Measurements from ENCODE around the gene BICD2.

BICD2 gene

GRCh38 chr9:92686954-92687353 lies 77.7 kb downstream of the BICD2 start:
- TF ChIP-seq CTCF (IDR thresholded peaks at IDR 0.05; ENCODE audit: unreplicated experiment in 3 of 3) = no peak
- H3K4me1 Mint-ChIP-seq = no peaks in the 10 kb centered on the region
- peaks cover 18% of the 10 kb centered on the region for H3K9me3 Mint-ChIP-seq
- no peak overlapping the region for H3K27ac Mint-ChIP-seq
- no peaks in the 10 kb centered on the region for H3K36me3 Mint-ChIP-seq (ENCODE audit: low read depth)
- no peaks in the 10 kb centered on the region for H3K27me3 Mint-ChIP-seq (ENCODE audit: low read depth)
- no peak overlapping the region for H3K4me3 Mint-ChIP-seq

- TF ChIP-seq CTCF (IDR thresholded peaks at IDR 0.05; ENCODE audit: unreplicated experiment in 3 of 3) = no peak
- Mint-ChIP-seq H3K9me3 (peaks cover 4% of the 10 kb centered on the region), H3K4me1 (no peaks in the 10 kb centered on the region), H3K4me3 (no peak overlapping the region), H3K27me3 (ENCODE audit: low read depth) (no peaks in the 10 kb centered on the region), H3K27ac (no peak overlapping the region), H3K36me3 (ENCODE audit: low read depth) (no peaks in the 10 kb centered on the region)
Measured at GRCh38 chr9:92685022-92685421, 79.6 kb downstream of the BICD2 start.

GRCh38 chr9:92682269-92682668 lies 82.4 kb downstream of the BICD2 start:
- Mint-ChIP-seq H3K27me3 (ENCODE audit: low read depth) (no peaks in the 10 kb centered on the region), H3K36me3 (ENCODE audit: low read depth) (no peaks in the 10 kb centered on the region), H3K4me3 (no peak overlapping the region), H3K27ac (no peak overlapping the region), H3K4me1 (no peaks in the 10 kb centered on the region), H3K9me3 (no peaks in the 10 kb centered on the region)
- no peak for TF ChIP-seq CTCF (IDR thresholded peaks at IDR 0.05; ENCODE audit: unreplicated experiment in 3 of 3)

- Mint-ChIP-seq H3K27ac (no peak overlapping the region), H3K4me3 (no peak overlapping the region), H3K27me3 (ENCODE audit: low read depth) (no peaks in the 10 kb centered on the region), H3K9me3 (no peaks in the 10 kb centered on the region), H3K36me3 (ENCODE audit: low read depth) (no peaks in the 10 kb centered on the region), H3K4me1 (no peaks in the 10 kb centered on the region)
- TF ChIP-seq CTCF (IDR thresholded peaks at IDR 0.05; ENCODE audit: unreplicated experiment in 3 of 3) = no peak
Measured at GRCh38 chr9:92680166-92681119, 84.2 kb downstream of the BICD2 start.

GRCh38 chr9:92679413-92680165 lies 85.0 kb downstream of the BICD2 start:
- no peak overlapping the region for H3K27ac Mint-ChIP-seq

More at GRCh38 chr9:92679413-92680165, 85.0 kb downstream of the BICD2 start:
- H3K27me3 Mint-ChIP-seq (ENCODE audit: low read depth) = no peaks in the 10 kb centered on the region
- no peaks in the 10 kb centered on the region for H3K9me3 Mint-ChIP-seq
- H3K36me3 Mint-ChIP-seq (ENCODE audit: low read depth) = no peaks in the 10 kb centered on the region
- TF ChIP-seq CTCF (IDR thresholded peaks at IDR 0.05; ENCODE audit: unreplicated experiment in 3 of 3) = no peak
- H3K4me1 Mint-ChIP-seq = no peaks in the 10 kb centered on the region
- H3K4me3 Mint-ChIP-seq = no peak overlapping the region
